Measurements from ENCODE around the gene NAV2.

DNA sequence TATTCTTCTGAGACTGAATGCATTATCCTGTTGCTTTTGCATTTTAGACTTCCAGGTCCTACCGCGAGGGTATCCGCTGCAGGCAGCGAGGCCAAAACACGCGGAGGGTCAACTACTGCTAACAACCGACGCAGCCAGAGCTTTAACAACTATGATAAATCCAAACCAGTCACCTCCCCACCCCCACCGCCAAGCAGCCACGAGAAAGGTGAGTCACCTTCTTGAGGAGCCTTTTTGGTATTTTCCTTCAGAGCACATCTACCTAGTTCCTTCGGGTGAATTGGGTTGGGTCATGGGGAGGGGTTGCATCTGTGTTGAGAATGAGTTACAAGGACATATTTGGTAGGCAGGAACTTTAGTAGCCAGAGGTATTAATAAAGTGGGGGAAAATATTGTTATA is 179.8 kb downstream of the NAV2 start:
- TF ChIP-seq, protein P1, sequence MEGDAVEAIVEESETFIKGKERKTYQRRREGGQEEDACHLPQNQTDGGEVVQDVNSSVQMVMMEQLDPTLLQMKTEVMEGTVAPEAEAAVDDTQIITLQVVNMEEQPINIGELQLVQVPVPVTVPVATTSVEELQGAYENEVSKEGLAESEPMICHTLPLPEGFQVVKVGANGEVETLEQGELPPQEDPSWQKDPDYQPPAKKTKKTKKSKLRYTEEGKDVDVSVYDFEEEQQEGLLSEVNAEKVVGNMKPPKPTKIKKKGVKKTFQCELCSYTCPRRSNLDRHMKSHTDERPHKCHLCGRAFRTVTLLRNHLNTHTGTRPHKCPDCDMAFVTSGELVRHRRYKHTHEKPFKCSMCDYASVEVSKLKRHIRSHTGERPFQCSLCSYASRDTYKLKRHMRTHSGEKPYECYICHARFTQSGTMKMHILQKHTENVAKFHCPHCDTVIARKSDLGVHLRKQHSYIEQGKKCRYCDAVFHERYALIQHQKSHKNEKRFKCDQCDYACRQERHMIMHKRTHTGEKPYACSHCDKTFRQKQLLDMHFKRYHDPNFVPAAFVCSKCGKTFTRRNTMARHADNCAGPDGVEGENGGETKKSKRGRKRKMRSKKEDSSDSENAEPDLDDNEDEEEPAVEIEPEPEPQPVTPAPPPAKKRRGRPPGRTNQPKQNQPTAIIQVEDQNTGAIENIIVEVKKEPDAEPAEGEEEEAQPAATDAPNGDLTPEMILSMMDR (IDR thresholded peaks at IDR 0.05): no peak
- no peak for TF ChIP-seq POLR2A (IDR thresholded peaks at IDR 0.05)
